AG09309 (cell line): ENCODE data around the gene KLC1.

Source experiments
- DNase-seq: peaks from one replicate; pipeline ENCODE4 v3.0.0-alpha.2; 2010; ENCODE audit warnings: low read depth
- H3K4me3 ChIP-seq: 2 replicates; pipeline ENCODE4 v1.5.1; 2011; ENCODE audit warnings: mild to moderate bottlenecking, low read depth, low read length, moderate library complexity; ENCODE audit not compliant: control insufficient read depth
- CTCF ChIP-seq: IDR thresholded peaks from 2 replicates; pipeline ENCODE4 v1.5.1; 2011; ENCODE audit warnings: mild to moderate bottlenecking, low read depth, low read length, inconsistent platforms; ENCODE audit not compliant: insufficient read depth, control insufficient read depth; ENCODE audit errors: missing control alignments

The KLC1 gene

GRCh38 chr14:103740991-103741689 is 112.1 kb downstream of the KLC1 start:
- no peak overlapping the region for H3K4me3 ChIP-seq
- TF ChIP-seq CTCF, result no peak
- DNase-seq, result no peak

GRCh38 chr14:103741876-103742275 is 112.9 kb downstream of the KLC1 start:
- no peak overlapping the region for H3K4me3 ChIP-seq
- DNase-seq, result no peak
- TF ChIP-seq CTCF, result no peak

- no peak for DNase-seq
- no peak overlapping the region for H3K4me3 ChIP-seq
- TF ChIP-seq CTCF, result no peak
Observed at GRCh38 chr14:103742499-103743255, 113.7 kb downstream of the KLC1 start.

- no peak for TF ChIP-seq CTCF
- no peak for DNase-seq
- H3K4me3 ChIP-seq, result no peak overlapping the region
Observed at GRCh38 chr14:103743691-103744090, 114.7 kb downstream of the KLC1 start.

- H3K4me3 ChIP-seq, result no peak overlapping the region
- DNase-seq, result no peak
- no peak for TF ChIP-seq CTCF
Observed at GRCh38 chr14:103744621-103745395, 115.8 kb downstream of the KLC1 start.

GRCh38 chr14:103745424-103745823 is 116.4 kb downstream of the KLC1 start:
- TF ChIP-seq CTCF, result no peak
- H3K4me3 ChIP-seq, result no peak overlapping the region
- no peak for DNase-seq
